IMR-90 (cell line): ENCODE data around the gene GTPBP3. TPM values are rescaled to one million over a fixed set of nuclear protein-coding genes. Genes with fewer than 3 reads are reported as not detected.

Experiments used
- ATAC-seq: fragments of 200-7000 bp; cut with Tn5 transposase; 2 replicates; pipeline ENCODE4 v1.9.1; 2020; ENCODE audit warnings: low read depth, mild to moderate bottlenecking, moderate library complexity
- BruUV-seq: library from RNA; stranded (reverse); fragments of 400-500 nt; replicated peaks from 2 replicates; lab custom pipeline; 2021; lab: Mats Ljungman, UMichigan
- CTCF ChIA-PET: fragments of 300-600 bp; formaldehyde crosslinking; extraction: SDS; loops from one replicate; lab custom pipeline; 2021; ENCODE audit warnings: antibody characterized with exemption; lab: Yijun Ruan, JAX
- POLR2A ChIA-PET: fragments of 300-600 bp; sonication (Branson Sonifier 250); formaldehyde crosslinking; loops from one replicate; lab custom pipeline; 2022; ENCODE audit warnings: antibody characterized with exemption; ENCODE audit not compliant: unreplicated experiment; lab: Charles Lee
- DNase-seq: peaks from one replicate; pipeline ENCODE4 v3.0.0; 2013
- H2AFZ ChIP-seq: replicated peaks from 2 replicates; pipeline ENCODE3; 2013; ENCODE audit warnings: low read length, mild to moderate bottlenecking; ENCODE audit not compliant: poor library complexity
- H2AK5ac ChIP-seq: 2 replicates; pipeline ENCODE4 v1.6.1; 2013; ENCODE audit warnings: low read depth, low read length, inconsistent platforms
- H2AK9ac ChIP-seq: replicated peaks from 2 replicates; pipeline ENCODE3; 2013; ENCODE audit warnings: mild to moderate bottlenecking, low read depth, low read length, moderate library complexity; ENCODE audit not compliant: poor library complexity
- H2BK120ac ChIP-seq: 2 replicates; pipeline ENCODE4 v1.6.1; 2013; ENCODE audit warnings: low read depth, low read length, inconsistent platforms
- H2BK15ac ChIP-seq: 3 replicates; pipeline ENCODE4 v1.6.1; 2013; ENCODE audit warnings: low read depth, low read length, inconsistent platforms
- H2BK20ac ChIP-seq: 2 replicates; pipeline ENCODE4 v1.6.1; 2013; ENCODE audit warnings: low read depth, mild to moderate bottlenecking, inconsistent platforms, low read length, moderate library complexity
- H2BK5ac ChIP-seq: 2 replicates; pipeline ENCODE4 v1.6.1; 2013; ENCODE audit warnings: mild to moderate bottlenecking, low read depth, low read length, inconsistent platforms; ENCODE audit not compliant: poor library complexity, severe bottlenecking
- H3K14ac ChIP-seq: replicated peaks from 2 replicates; pipeline ENCODE4 v1.6.1; 2013; ENCODE audit warnings: low read depth, low read length, inconsistent platforms
- H3K18ac ChIP-seq: 2 replicates; pipeline ENCODE4 v1.6.1; 2013; ENCODE audit warnings: low read depth, low read length, control low read depth
- H3K23ac ChIP-seq: 2 replicates; pipeline ENCODE4 v1.6.1; 2013; ENCODE audit warnings: low read depth, low read length, inconsistent platforms
- H3K27ac ChIP-seq: 2 replicates; pipeline ENCODE4 v1.5.1; 2013; ENCODE audit warnings: mild to moderate bottlenecking, control low read depth, low read length; ENCODE audit not compliant: insufficient read depth
- H3K27me3 ChIP-seq: 2 replicates; pipeline ENCODE4 v1.6.1; 2013; ENCODE audit warnings: low read length; ENCODE audit not compliant: control insufficient read depth, insufficient read depth
- H3K36me3 ChIP-seq: 2 replicates; pipeline ENCODE4 v1.6.1; 2013; ENCODE audit warnings: low read length, mixed read lengths; ENCODE audit not compliant: control insufficient read depth, insufficient read depth
- H3K4ac ChIP-seq: 2 replicates; pipeline ENCODE4 v1.6.1; 2013; ENCODE audit warnings: low read depth, low read length, inconsistent platforms
- H3K4me1 ChIP-seq: 2 replicates; pipeline ENCODE4 v1.6.1; 2013; ENCODE audit warnings: low read length, mixed read lengths; ENCODE audit not compliant: control insufficient read depth, insufficient read depth
- H3K4me2 ChIP-seq: 2 replicates; pipeline ENCODE4 v1.6.1; 2013; ENCODE audit warnings: low read depth, mild to moderate bottlenecking, control low read depth, low read length, moderate library complexity
- H3K4me3 ChIP-seq: 2 replicates; pipeline ENCODE4 v1.5.1; 2013; ENCODE audit warnings: low read depth, mild to moderate bottlenecking, control low read depth, low read length, moderate library complexity; ENCODE audit not compliant: insufficient read depth
- H3K56ac ChIP-seq: 2 replicates; pipeline ENCODE4 v1.6.1; 2013; ENCODE audit warnings: low read length, inconsistent platforms; ENCODE audit not compliant: insufficient read depth; ENCODE audit errors: extremely low read depth
- H3K79me1 ChIP-seq, 2 experiments: 2 replicates each; pipeline ENCODE4 v1.6.1; 2013; ENCODE audit warnings: low read length in 2 of 2, inconsistent platforms in 1 of 2, low read depth in 1 of 2
- H3K9ac ChIP-seq: 2 replicates; pipeline ENCODE4 v1.6.1; 2013; ENCODE audit warnings: low read depth, low read length, control low read depth
- H3K9me1 ChIP-seq: 2 replicates; pipeline ENCODE4 v1.6.1; 2013; ENCODE audit warnings: low read length, inconsistent platforms; ENCODE audit not compliant: insufficient read depth
- H3K9me3 ChIP-seq: 2 replicates; pipeline ENCODE4 v1.6.1; 2013; ENCODE audit warnings: low read length; ENCODE audit not compliant: control insufficient read depth, insufficient read depth
- H4K20me1 ChIP-seq: 2 replicates; pipeline ENCODE4 v1.6.1; 2013; ENCODE audit warnings: low read length, inconsistent platforms; ENCODE audit not compliant: insufficient read depth
- H4K5ac ChIP-seq: 2 replicates; pipeline ENCODE4 v1.6.1; 2013; ENCODE audit warnings: mild to moderate bottlenecking, low read depth, low read length, control low read depth
- H4K8ac ChIP-seq, 2 experiments: 2 replicates each; pipeline ENCODE4 v1.6.1; 2013; ENCODE audit warnings: low read depth in 2 of 2, low read length in 2 of 2, control low read depth in 1 of 2, inconsistent platforms in 1 of 2
- H4K91ac ChIP-seq: 2 replicates; pipeline ENCODE4 v1.6.1; 2013; ENCODE audit warnings: low read depth, low read length, inconsistent platforms; ENCODE audit not compliant: insufficient read depth
- BHLHE40 ChIP-seq: fragments of 150-350 bp; IDR thresholded peaks from 2 replicates; pipeline ENCODE4 v1.6.1; 2016; ENCODE audit warnings: mild to moderate bottlenecking, low read depth, low read length
- CEBPB ChIP-seq: IDR thresholded peaks from 2 replicates; pipeline ENCODE4 v1.6.1; 2012; ENCODE audit warnings: low read depth, low read length, improper control_type of control experiment
- CHD1 ChIP-seq: IDR thresholded peaks from 2 replicates; pipeline ENCODE4 v1.6.1; 2012; ENCODE audit warnings: low read depth, low read length, improper control_type of control experiment
- FOS ChIP-seq: fragments of 150-350 bp; IDR thresholded peaks from 2 replicates; pipeline ENCODE4 v1.6.1; 2016; ENCODE audit warnings: low read depth, low read length
- MXI1 ChIP-seq: IDR thresholded peaks from 2 replicates; pipeline ENCODE4 v1.6.1; 2012; ENCODE audit warnings: low read depth, mild to moderate bottlenecking, low read length, moderate library complexity, borderline replicate concordance
- POLR2A ChIP-seq: IDR thresholded peaks from 2 replicates; pipeline ENCODE4 v1.6.1; 2012; ENCODE audit warnings: mild to moderate bottlenecking, low read depth, low read length
- RCOR1 ChIP-seq: IDR thresholded peaks from 2 replicates; pipeline ENCODE4 v1.6.1; 2012; ENCODE audit warnings: mild to moderate bottlenecking, low read length, improper control_type of control experiment; ENCODE audit not compliant: insufficient replicate concordance
- WGBS, 2 experiments: methylation state at CpG; one replicate each; pipeline versions ENCODE4 v1.1.5 to v1.1.7; 2013; ENCODE audit warnings: missing lambda C conversion rate in 2 of 2; ENCODE audit not compliant: insufficient read length in 1 of 2; ENCODE audit errors: extremely low coverage in 2 of 2; 5-methylcytosine and 5-hydroxymethylcytosine counted together
- dilution Hi-C: fragments of 300-500 bp; cut with HindIII; formaldehyde crosslinking; loops from one replicate; pipeline ENCODE4 v1.14.3; 2018; ENCODE audit warnings: low sequenced_read_pairs; ENCODE audit not compliant: unreplicated experiment
- in situ Hi-C: fragments of 300-500 bp; cut with MboI; formaldehyde crosslinking; loops from 3 replicates; pipeline ENCODE4 v1.14.3; 2019; ENCODE audit warnings: low sequenced_read_pairs, inconsistent platforms, mixed read lengths
- intact Hi-C: fragments of 100-400 bp; cut with micrococcal nuclease; formaldehyde crosslinking; loops from 2 replicates; pipeline ENCODE4 v1.10.0; 2022
- polyA plus RNA-seq, 3 experiments: library from polyadenylated mRNA; depleted of rRNA; stranded (reverse); fragments of >200 nt; gene quantifications; 2 replicates each; pipeline ENCODE4 v1.2.3, GENCODE V29; 2012; ENCODE audit warnings: low replicate concordance in 1 of 3
- total RNA-seq: library from RNA; depleted of rRNA; stranded (reverse); fragments of >200 nt; gene quantifications from 2 replicates; pipeline ENCODE4 v1.2.3, GENCODE V29; 2012
- TF ChIP-seq, protein P1 (sequence below): conservative IDR thresholded peaks from 2 replicates; pipeline ENCODE4 v1.5.1; 2012; ENCODE audit warnings: mild to moderate bottlenecking, low read depth, low read length, improper control_type of control experiment
- TF ChIP-seq, protein P2 (sequence below): fragments of 150-350 bp; IDR thresholded peaks from 2 replicates; pipeline ENCODE4 v1.6.1; 2017; ENCODE audit warnings: mild to moderate bottlenecking, antibody characterized with exemption, low read length, low read depth

Gene GTPBP3
- total and polyA plus RNA-seq, 2 of the 4 experiments (the other 2 are of a cell fraction) = 4.3 to 15.1 TPM

DNA sequence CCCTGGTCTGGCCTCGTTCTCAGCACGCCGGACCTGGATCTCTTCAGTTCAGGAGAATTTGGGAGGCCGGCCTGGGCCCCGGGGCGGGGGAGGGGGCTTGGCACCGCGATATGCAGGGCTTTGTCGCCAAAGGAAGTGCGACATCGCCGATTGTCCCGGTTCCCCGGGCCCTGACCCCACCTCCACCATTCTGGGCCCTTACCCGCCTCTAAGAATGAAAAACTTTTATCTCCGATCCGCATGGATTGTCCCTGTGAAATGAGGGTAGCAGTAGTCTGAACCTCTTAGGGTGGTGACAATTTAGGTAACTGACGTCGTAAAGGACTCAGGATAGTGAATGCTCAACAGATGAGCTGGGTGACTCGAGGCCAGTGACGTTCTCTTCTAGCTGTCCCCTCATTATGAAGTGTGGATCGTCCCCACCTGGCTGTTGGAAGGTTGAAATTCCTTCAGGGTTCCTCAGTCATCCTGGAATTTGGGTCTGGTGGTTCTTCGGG is 27.3 kb upstream of the GTPBP3 start:
- in situ Hi-C loops (no loop called here), intact Hi-C loops (loop anchor here (1.0 kb wide), 1 partner anchor 24 kb away; the partner anchor contains the start of gene ANO8), dilution Hi-C loops (no loop called here)
- peak overlapping the region; percentile 67 for H3K9ac ChIP-seq
- H3K4me3 ChIP-seq = peak overlapping the region; percentile 60
- peak overlapping the region; percentile 94 for H2AK5ac ChIP-seq
- H3K4me1 ChIP-seq = peaks cover 12% of the 10 kb centered on the region
- 8% methylated on average over 3 of the region's 23 CpGs; no CpG with 5 or more reads in 1 of the 2 experiments for WGBS, 2 experiments
- H3K14ac ChIP-seq = peak overlapping the region; percentile 95
- ChIA-PET CTCF (no interaction called here), POLR2A (no interaction called here)
- peaks cover 21% of the 10 kb centered on the region for H3K36me3 ChIP-seq
- BruUV-seq = no TSS peak
- peak overlapping the region; percentile 59; the same call in 1 of the 2 replicates for H3K56ac ChIP-seq
- no peak overlapping the region for H2BK15ac ChIP-seq
- H2AFZ ChIP-seq = peak overlapping the region; percentile 95
- peak overlapping the region; percentile 52 for H4K91ac ChIP-seq
- peak overlapping the region; percentile 69 for H2BK5ac ChIP-seq
- TF ChIP-seq, protein P1, sequence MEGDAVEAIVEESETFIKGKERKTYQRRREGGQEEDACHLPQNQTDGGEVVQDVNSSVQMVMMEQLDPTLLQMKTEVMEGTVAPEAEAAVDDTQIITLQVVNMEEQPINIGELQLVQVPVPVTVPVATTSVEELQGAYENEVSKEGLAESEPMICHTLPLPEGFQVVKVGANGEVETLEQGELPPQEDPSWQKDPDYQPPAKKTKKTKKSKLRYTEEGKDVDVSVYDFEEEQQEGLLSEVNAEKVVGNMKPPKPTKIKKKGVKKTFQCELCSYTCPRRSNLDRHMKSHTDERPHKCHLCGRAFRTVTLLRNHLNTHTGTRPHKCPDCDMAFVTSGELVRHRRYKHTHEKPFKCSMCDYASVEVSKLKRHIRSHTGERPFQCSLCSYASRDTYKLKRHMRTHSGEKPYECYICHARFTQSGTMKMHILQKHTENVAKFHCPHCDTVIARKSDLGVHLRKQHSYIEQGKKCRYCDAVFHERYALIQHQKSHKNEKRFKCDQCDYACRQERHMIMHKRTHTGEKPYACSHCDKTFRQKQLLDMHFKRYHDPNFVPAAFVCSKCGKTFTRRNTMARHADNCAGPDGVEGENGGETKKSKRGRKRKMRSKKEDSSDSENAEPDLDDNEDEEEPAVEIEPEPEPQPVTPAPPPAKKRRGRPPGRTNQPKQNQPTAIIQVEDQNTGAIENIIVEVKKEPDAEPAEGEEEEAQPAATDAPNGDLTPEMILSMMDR = no peak
- TF ChIP-seq, protein P2, sequence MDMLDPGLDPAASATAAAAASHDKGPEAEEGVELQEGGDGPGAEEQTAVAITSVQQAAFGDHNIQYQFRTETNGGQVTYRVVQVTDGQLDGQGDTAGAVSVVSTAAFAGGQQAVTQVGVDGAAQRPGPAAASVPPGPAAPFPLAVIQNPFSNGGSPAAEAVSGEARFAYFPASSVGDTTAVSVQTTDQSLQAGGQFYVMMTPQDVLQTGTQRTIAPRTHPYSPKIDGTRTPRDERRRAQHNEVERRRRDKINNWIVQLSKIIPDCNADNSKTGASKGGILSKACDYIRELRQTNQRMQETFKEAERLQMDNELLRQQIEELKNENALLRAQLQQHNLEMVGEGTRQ = no peak
- no peak for TF ChIP-seq CHD1
- TF ChIP-seq MXI1 = no peak
- no peak for TF ChIP-seq RCOR1
- no peak for TF ChIP-seq CEBPB
- TF ChIP-seq FOS = no peak
- TF ChIP-seq BHLHE40 = no peak
- TF ChIP-seq POLR2A = no peak
- H3K18ac ChIP-seq = no peak overlapping the region
- peak overlapping the region; percentile 96 for H3K23ac ChIP-seq
- H4K20me1 ChIP-seq = peaks cover 29% of the 10 kb centered on the region
- H4K5ac ChIP-seq = peak overlapping the region; percentile 57
- peak overlapping the region; percentile 100 for H2AK9ac ChIP-seq
- H3K9me1 ChIP-seq = peaks cover 18% of the 10 kb centered on the region
- H2BK20ac ChIP-seq = 0 out of 2 replicates have a peak overlapping the region, but pooled peaks have one; percentile 23
- ATAC-seq (no peak), DNase-seq (no peak)
- H3K27me3 ChIP-seq = no peaks in the 10 kb centered on the region
- H2BK120ac ChIP-seq = peak overlapping the region; percentile 53; the same call in 1 of the 2 replicates
- peak overlapping the region; percentile 98 for H3K4me2 ChIP-seq
- H4K8ac ChIP-seq = peak overlapping the region; percentile 20 to 92; a peak in 2 of 4 replicates
- no peaks in the 10 kb centered on the region for H3K9me3 ChIP-seq
- H3K27ac ChIP-seq = peak overlapping the region; percentile 60
- H3K79me1 ChIP-seq = peaks cover 34 to 75% of the 10 kb centered on the region in 2 experiments
- H3K4ac ChIP-seq = peak overlapping the region; percentile 67
